ENCODE data around the gene SCNN1A. TPM values are rescaled to one million over a fixed set of nuclear protein-coding genes. Genes with fewer than 3 reads are reported as not detected.

Gene SCNN1A
- total RNA-seq (not detected), polyA plus RNA-seq (ENCODE audit: insufficient read depth in 1 of 8, insufficient read length in 8 of 8, low replicate concordance in 1 of 8) (1 to 10 TPM in 1 of 8 donors, under 1 TPM in 6, not detected in 1; 0.17 to 4.1 (median 0.24) TPM)
- long read RNA-seq, donor 1, result 0 reads
- long read RNA-seq, donor 2, result 0 reads
- long read RNA-seq, donor 3, result 0 reads
- long read RNA-seq, donor 4, result 0 reads
- long read RNA-seq, donor 5, result 0 reads
- long read RNA-seq, donor 6, result 0 reads
- long read RNA-seq, donor 7, result 0 reads
- long read RNA-seq, donor 8, result 0 reads
- long read RNA-seq, donor 9, result 0 reads
- long read RNA-seq, donor 10, result 0 reads
- long read RNA-seq, donor 11, partial matches to known transcripts, result 63 of 63 reads
- long read RNA-seq, donor 11, other reads (novel, unspliced or antisense), result 0 of 63 reads

DNA sequence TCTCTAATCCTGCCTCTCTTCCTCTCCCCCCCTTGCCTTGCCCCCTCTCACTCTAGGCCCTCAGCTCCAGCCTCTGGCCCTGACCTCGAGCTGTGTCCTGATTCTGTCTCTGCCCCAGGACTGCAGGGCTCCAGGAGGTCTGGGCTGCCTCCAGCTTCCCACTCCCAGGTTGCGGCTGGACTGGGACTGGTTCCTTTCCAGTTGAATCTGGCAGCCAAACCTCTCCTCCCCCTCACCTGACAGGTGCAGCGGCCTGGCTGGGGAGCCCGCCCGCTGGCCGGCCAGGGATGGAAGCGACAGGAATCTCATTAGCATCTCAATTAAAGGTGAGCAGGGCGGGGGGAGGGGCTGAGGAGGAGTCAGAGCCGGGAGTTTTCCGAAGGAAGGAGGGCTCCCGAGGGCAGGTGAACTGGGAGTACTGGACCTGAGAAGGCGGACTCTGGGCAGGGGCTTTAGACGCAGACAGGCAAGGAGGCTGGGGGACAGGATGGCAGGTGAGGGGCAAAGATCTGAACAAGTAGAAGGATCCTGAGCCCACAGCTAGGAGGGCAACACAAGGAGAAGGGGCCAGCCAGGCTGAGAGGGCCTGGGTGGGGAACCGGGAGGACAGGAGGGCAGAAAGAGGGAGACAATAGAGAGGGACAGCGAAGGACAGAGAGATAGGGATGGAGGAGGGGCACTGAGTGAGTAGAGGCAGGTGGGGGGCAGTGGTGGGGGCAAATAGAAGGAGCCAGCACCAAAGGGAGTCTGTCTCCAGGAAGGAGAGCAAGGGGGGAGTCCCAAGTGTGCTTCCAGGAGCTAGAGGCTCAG lies at the start of gene SCNN1A:
Gene SCNN1A (minus strand): TSS at position 295 of the 810 bp plus-strand sequence. CDS start 780 bp downstream, outside the sequence.
- peaks cover 15% of the 10 kb centered on the region for H3K4me1 ChIP-seq (ENCODE audit: control insufficient read depth, insufficient read depth, low read length)
- H3K9me3 ChIP-seq (replicated peaks; ENCODE audit: control insufficient read depth, low read depth, low read length), result no peaks in the 10 kb centered on the region
- H3K36me3 ChIP-seq (ENCODE audit: control insufficient read depth, insufficient read depth, low read length), result no peaks in the 10 kb centered on the region
- H3K27ac ChIP-seq (ENCODE audit: low read length), result no peak within 1 kb of the TSS
- no peaks in the 10 kb centered on the region for H3K27me3 ChIP-seq (ENCODE audit: control insufficient read depth, insufficient read depth, low read length)
- no peak for DNase-seq
- no peak within 1 kb of the TSS for H3K4me3 ChIP-seq (ENCODE audit: low read length)
- WGBS (ENCODE audit: insufficient coverage), result 67% methylated on average over 13 of the region's 15 CpGs

DNA sequence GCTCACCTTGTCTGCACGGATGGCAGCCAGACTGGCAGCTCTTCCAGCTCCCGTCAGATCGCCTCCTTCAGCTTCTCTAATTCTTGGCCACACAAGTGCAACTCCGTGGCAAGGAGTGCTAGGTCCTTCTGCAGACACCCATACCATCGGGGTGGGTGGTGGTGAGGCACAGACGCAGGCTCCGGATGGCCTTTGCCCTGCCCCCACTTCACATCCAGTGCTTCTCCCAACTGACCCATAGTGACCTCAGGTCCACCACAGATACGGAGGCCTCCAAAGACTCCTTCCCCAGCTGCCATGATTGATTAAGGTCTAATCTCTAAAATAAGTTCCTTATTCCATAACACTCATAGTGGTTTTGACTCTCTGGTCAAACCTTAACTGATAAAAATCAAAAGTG lies 49.5 kb upstream of the SCNN1A start:
- Histone ChIP-seq H3K9me3 (replicated peaks; ENCODE audit: control insufficient read depth, low read depth, low read length) (no peaks in the 10 kb centered on the region), H3K4me3 (ENCODE audit: low read length) (no peak overlapping the region), H3K36me3 (ENCODE audit: control insufficient read depth, insufficient read depth, low read length) (no peaks in the 10 kb centered on the region), H3K4me1 (ENCODE audit: control insufficient read depth, insufficient read depth, low read length) (peaks cover 4% of the 10 kb centered on the region), H3K27ac (ENCODE audit: low read length) (no peak overlapping the region), H3K27me3 (ENCODE audit: control insufficient read depth, insufficient read depth, low read length) (no peaks in the 10 kb centered on the region)
- 80% methylated on average over 7 of the region's 8 CpGs for WGBS (ENCODE audit: insufficient coverage)
- DNase-seq, result no peak

DNA sequence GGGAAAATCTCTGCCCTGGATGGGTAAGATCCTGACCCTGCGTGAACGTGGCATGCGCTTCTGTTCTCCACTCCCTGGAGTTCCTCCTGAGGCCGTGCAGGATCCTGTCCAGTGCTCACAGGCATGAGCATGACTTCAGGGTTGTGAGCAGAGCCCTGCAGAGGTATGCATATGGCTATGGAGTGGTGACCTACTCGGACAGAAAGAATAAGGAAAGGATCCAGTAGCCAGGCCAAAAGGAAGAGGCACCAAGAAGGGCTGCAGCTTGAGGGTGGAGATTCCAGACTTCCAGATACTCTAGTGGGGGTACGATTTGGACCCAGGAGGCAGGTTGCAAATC lies 48.6 kb upstream of the SCNN1A start:
- no peak overlapping the region for H3K27ac ChIP-seq (ENCODE audit: low read length)
- peaks cover 4% of the 10 kb centered on the region for H3K4me1 ChIP-seq (ENCODE audit: control insufficient read depth, insufficient read depth, low read length)
- no peak overlapping the region for H3K4me3 ChIP-seq (ENCODE audit: low read length)
- 37% methylated on average over 5 of the region's 6 CpGs for WGBS (ENCODE audit: insufficient coverage)
- H3K9me3 ChIP-seq (replicated peaks; ENCODE audit: control insufficient read depth, low read depth, low read length), result no peaks in the 10 kb centered on the region
- DNase-seq, result no peak
- no peaks in the 10 kb centered on the region for H3K36me3 ChIP-seq (ENCODE audit: control insufficient read depth, insufficient read depth, low read length)
- peaks cover 2% of the 10 kb centered on the region for H3K27me3 ChIP-seq (ENCODE audit: control insufficient read depth, insufficient read depth, low read length)

DNA sequence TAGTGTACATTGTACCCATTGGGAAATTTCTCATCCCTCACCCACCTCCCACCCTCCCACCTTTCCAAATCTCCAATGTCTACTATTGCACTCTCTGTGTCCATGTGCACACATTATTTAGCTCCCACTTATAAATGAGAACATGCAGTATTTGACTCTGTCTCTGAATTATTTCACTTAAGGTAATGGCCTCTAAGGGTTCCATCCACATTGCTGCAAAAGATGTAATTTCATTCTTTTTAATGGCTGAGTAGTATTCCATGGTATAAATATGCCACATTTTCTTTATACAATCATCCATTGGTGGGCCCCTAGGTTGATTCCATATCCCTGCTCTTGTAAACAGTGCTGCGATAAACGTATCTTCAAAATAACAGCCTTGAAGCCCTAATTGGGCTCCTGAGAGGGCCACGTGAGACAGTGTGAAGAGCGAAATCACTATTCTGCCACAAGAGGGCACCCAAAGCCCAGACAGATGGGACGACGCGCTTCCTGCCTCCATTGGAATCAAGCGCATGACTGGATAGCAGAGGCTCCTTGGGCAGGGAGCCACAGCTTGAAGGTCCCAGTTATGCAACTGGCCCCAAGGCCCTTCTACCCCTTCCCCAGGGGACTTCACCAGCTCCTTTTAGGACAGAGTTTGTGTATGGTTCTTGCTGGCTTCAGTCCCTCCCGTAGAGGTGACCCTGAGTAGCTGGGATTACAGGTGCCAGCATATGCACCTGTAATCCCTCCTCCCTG lies 48.1 kb upstream of the SCNN1A start:
- WGBS (ENCODE audit: insufficient coverage), result 3% methylated on average over 8 of the region's 9 CpGs
- H3K27me3 ChIP-seq (ENCODE audit: control insufficient read depth, insufficient read depth, low read length), result peaks cover 2% of the 10 kb centered on the region
- H3K27ac ChIP-seq (ENCODE audit: low read length), result no peak overlapping the region
- no peak overlapping the region for H3K4me3 ChIP-seq (ENCODE audit: low read length)
- peak; percentile 94 for DNase-seq
- peaks cover 4% of the 10 kb centered on the region for H3K4me1 ChIP-seq (ENCODE audit: control insufficient read depth, insufficient read depth, low read length)
- H3K9me3 ChIP-seq (replicated peaks; ENCODE audit: control insufficient read depth, low read depth, low read length), result no peaks in the 10 kb centered on the region
- H3K36me3 ChIP-seq (ENCODE audit: control insufficient read depth, insufficient read depth, low read length), result no peaks in the 10 kb centered on the region

DNA sequence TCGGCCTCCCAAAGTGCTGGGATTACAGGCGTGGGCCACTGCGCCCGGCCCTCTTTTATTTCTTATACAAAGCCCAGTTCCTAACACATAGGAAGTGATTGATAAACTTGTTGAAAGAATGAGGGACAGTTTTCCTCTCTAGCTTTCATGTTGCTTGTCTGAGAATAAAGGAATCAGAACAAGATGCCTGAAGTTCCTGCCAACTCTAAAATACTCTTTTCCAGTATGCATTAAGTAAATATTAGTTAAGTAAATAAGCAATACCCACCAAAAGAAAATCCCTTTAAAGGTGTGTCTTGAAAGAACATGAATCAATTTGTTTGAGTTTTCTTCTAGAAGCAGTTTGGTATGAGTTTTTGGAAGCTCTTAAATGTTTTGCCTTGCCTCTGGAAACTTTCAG lies 45.0 kb upstream of the SCNN1A start:
- no CpG with 5 or more reads among the region's 4 CpGs for WGBS (ENCODE audit: insufficient coverage)
- Histone ChIP-seq H3K4me3 (ENCODE audit: low read length) (no peak overlapping the region), H3K36me3 (ENCODE audit: control insufficient read depth, insufficient read depth, low read length) (peaks cover 2% of the 10 kb centered on the region), H3K4me1 (ENCODE audit: control insufficient read depth, insufficient read depth, low read length) (peaks cover 4% of the 10 kb centered on the region), H3K9me3 (replicated peaks; ENCODE audit: control insufficient read depth, low read depth, low read length) (no peaks in the 10 kb centered on the region), H3K27me3 (ENCODE audit: control insufficient read depth, insufficient read depth, low read length) (peaks cover 2% of the 10 kb centered on the region), H3K27ac (ENCODE audit: low read length) (no peak overlapping the region)
- DNase-seq, result no peak

DNA sequence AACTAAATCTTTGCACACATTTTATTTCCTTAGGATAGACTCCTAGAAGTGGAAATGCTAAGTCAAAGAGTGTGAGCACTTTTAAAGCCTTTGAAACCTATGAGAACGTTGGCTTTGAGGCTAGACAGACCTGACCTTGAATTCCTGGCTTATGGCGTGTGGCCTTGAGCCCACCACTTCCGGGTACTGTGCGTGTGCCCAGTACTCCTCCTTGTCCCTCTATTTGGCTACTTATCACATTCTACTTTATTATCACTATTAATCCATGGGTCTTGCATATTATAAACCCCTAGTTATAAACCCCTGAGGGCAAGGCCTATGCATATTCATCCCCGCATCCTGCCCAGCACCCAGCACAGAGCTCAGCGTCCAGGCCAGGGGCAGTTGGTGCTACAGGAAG lies 43.4 kb upstream of the SCNN1A start:
- H3K9me3 ChIP-seq (replicated peaks; ENCODE audit: control insufficient read depth, low read depth, low read length), result no peaks in the 10 kb centered on the region
- H3K27me3 ChIP-seq (ENCODE audit: control insufficient read depth, insufficient read depth, low read length), result peaks cover 2% of the 10 kb centered on the region
- no peak overlapping the region for H3K4me3 ChIP-seq (ENCODE audit: low read length)
- peaks cover 2% of the 10 kb centered on the region for H3K36me3 ChIP-seq (ENCODE audit: control insufficient read depth, insufficient read depth, low read length)
- peaks cover 3% of the 10 kb centered on the region for H3K4me1 ChIP-seq (ENCODE audit: control insufficient read depth, insufficient read depth, low read length)
- 91% methylated on average over 6 of the region's 6 CpGs for WGBS (ENCODE audit: insufficient coverage)
- no peak overlapping the region for H3K27ac ChIP-seq (ENCODE audit: low read length)
- DNase-seq, result no peak

GRCh38 chr12:6416596-6416995 lies 41.2 kb upstream of the SCNN1A start:
- Histone ChIP-seq H3K9me3 (replicated peaks; ENCODE audit: control insufficient read depth, low read depth, low read length) (no peaks in the 10 kb centered on the region), H3K36me3 (ENCODE audit: control insufficient read depth, insufficient read depth, low read length) (peaks cover 2% of the 10 kb centered on the region), H3K4me3 (ENCODE audit: low read length) (no peak overlapping the region), H3K27ac (ENCODE audit: low read length) (no peak overlapping the region), H3K4me1 (ENCODE audit: control insufficient read depth, insufficient read depth, low read length) (no peaks in the 10 kb centered on the region), H3K27me3 (ENCODE audit: control insufficient read depth, insufficient read depth, low read length) (peaks cover 2% of the 10 kb centered on the region)
- DNase-seq, result peak; percentile 65
- 77% methylated on average over 3 of the region's 3 CpGs for WGBS (ENCODE audit: insufficient coverage)

DNA sequence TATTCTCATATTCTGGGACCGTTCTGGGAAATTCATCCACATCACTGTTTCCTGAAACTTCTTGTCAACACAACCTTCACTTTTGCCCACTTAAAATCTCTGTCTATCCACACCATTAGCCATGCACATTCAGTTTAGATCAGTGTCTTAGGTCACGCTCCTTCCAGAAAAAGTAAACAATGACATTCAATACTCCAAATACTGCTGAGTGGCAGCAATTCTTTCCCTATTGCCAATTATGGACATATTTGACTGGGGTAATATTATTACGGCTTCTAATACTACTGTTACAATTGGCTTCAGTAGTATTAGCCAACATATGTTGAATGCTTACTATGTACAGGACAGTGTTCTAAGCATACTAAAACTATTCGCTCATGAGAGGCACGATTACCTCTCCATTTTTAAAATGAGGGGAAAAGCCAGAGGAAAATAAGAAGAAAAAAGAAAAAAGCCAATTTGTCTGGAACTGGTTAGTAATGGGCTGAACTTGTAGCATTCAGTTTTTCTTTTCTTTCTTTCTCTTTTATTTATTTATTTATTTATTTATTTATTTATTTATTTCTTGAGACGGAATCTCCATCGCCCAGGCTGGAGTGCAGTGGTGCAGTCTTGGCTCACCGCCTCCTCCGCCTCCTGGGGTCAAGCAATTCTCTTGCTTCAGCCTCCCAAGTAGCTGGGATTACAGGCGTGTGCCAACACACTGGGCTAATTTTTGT lies 32.0 kb upstream of the SCNN1A start:
- no peak overlapping the region for H3K4me3 ChIP-seq (ENCODE audit: low read length)
- peaks cover 3% of the 10 kb centered on the region for H3K9me3 ChIP-seq (replicated peaks; ENCODE audit: control insufficient read depth, low read depth, low read length)
- no peak overlapping the region for H3K27ac ChIP-seq (ENCODE audit: low read length)
- H3K36me3 ChIP-seq (ENCODE audit: control insufficient read depth, insufficient read depth, low read length), result no peaks in the 10 kb centered on the region
- no peaks in the 10 kb centered on the region for H3K4me1 ChIP-seq (ENCODE audit: control insufficient read depth, insufficient read depth, low read length)
- whole genome bisulfite sequencing (ENCODE audit: insufficient coverage), result 97% methylated on average over 5 of the region's 10 CpGs
- no peaks in the 10 kb centered on the region for H3K27me3 ChIP-seq (ENCODE audit: control insufficient read depth, insufficient read depth, low read length)
- DNase-seq, result no peak

DNA sequence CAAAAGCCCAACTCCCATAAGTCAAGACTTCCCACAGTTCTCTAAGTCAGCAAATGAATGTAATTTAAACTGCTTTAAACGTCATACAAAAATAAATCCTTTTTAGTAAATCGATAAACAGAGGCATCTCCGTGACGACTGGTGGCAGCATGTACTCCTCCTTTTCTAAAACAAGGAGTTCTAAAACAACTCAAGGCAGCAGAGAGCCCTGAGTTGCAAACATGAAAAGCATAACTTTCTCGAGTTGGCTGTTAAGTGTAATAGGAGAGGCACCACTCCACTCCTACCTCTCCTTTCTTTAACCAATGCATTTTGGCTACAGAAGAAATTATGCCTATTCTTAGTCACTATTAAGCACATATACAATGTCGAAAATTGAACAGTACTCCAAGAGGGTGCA lies 30.6 kb upstream of the SCNN1A start:
- no peaks in the 10 kb centered on the region for H3K4me1 ChIP-seq (ENCODE audit: control insufficient read depth, insufficient read depth, low read length)
- no peak overlapping the region for H3K4me3 ChIP-seq (ENCODE audit: low read length)
- H3K9me3 ChIP-seq (replicated peaks; ENCODE audit: control insufficient read depth, low read depth, low read length), result peaks cover 3% of the 10 kb centered on the region
- H3K27ac ChIP-seq (ENCODE audit: low read length), result no peak overlapping the region
- no peak for DNase-seq
- no CpG with 5 or more reads among the region's 6 CpGs for WGBS (ENCODE audit: insufficient coverage)
- H3K36me3 ChIP-seq (ENCODE audit: control insufficient read depth, insufficient read depth, low read length), result no peaks in the 10 kb centered on the region
- no peaks in the 10 kb centered on the region for H3K27me3 ChIP-seq (ENCODE audit: control insufficient read depth, insufficient read depth, low read length)

All from muscle of leg (tissue), 16 donors.